Left colon (tissue), 2 donors: ENCODE results near the gene AMY2A. TPM values are rescaled to one million over a fixed set of nuclear protein-coding genes. Genes with fewer than 3 reads are reported as not detected.

ENCODE experiments used
- total RNA-seq, 2 donors: library from RNA; stranded (reverse); fragmentation: NEBNext Ultra II Directional; extraction: Animal tissue kit (Norgen Biotek cat#: 25700); gene quantifications; one replicate each; pipeline ENCODE4 v1.2.1, GENCODE V29; 2021
- donor health status: DM: no; HTN: no; CAD: no.
- donor health status: DM: yes; HTN: yes; CAD: no.

The AMY2A gene
- total RNA-seq, 2 donors from 2014 or later: 2.5 TPM; not detected in 1

Other genes starting within 250 kb of the AMY2A start
- gene RNPC3, start 91.7 kb upstream of the AMY2A start, total RNA-seq: 10 to 100 TPM; 20.5 to 22.7 TPM
- gene AMY2B, start 45.8 kb upstream of the AMY2A start, total RNA-seq: 10 to 100 TPM in 1 of 2 donors, 1 to 10 TPM in 1; 8.7 to 10.7 TPM
- not detected for gene AMY1A, start 38.3 kb downstream of the AMY2A start, total RNA-seq
- gene AMY1B, start 78.8 kb downstream of the AMY2A start, total RNA-seq: not detected
- not detected for gene AMY1C, start 132.5 kb downstream of the AMY2A start, total RNA-seq